Glutamatergic neuron (in vitro differentiated cells): ENCODE data around the gene GHRL. TPM values are rescaled to one million over a fixed set of nuclear protein-coding genes. Genes with fewer than 3 reads are reported as not detected.
A peak's percentile ranks its signal among the peaks of the same experiment; 100 is the strongest.

Experiments
- DNase-seq: peaks from one replicate; pipeline ENCODE4 v3.0.0; 2022
- H3K27ac Mint-ChIP-seq: one replicate; pipeline ENCODE4 v1.8.0; 2020; ENCODE audit warnings: mild to moderate bottlenecking, mixed read lengths, inconsistent platforms; ENCODE audit not compliant: unreplicated experiment
- H3K27me3 Mint-ChIP-seq: one replicate; pipeline ENCODE4 v1.8.0; 2020; ENCODE audit warnings: mild to moderate bottlenecking, moderate library complexity, mixed read lengths, inconsistent platforms; ENCODE audit not compliant: unreplicated experiment
- H3K36me3 Mint-ChIP-seq: one replicate; pipeline ENCODE4 v1.8.0; 2020; ENCODE audit warnings: mild to moderate bottlenecking, mixed read lengths, inconsistent platforms; ENCODE audit not compliant: unreplicated experiment
- H3K4me1 Mint-ChIP-seq: one replicate; pipeline ENCODE4 v1.8.0; 2020; ENCODE audit warnings: mild to moderate bottlenecking, low read depth, mixed read lengths, inconsistent platforms; ENCODE audit not compliant: unreplicated experiment
- H3K4me3 Mint-ChIP-seq: one replicate; pipeline ENCODE4 v1.8.0; 2020; ENCODE audit warnings: mild to moderate bottlenecking, mixed read lengths, inconsistent platforms; ENCODE audit not compliant: unreplicated experiment
- H3K9me3 Mint-ChIP-seq: one replicate; pipeline ENCODE4 v1.8.0; 2020; ENCODE audit warnings: mild to moderate bottlenecking, moderate library complexity, mixed read lengths, inconsistent platforms; ENCODE audit not compliant: unreplicated experiment
- total RNA-seq: library from RNA; stranded (reverse); fragmentation: NEBNext Ultra II Directional; extraction: Animal tissue kit (Norgen Biotek cat#: 25700); gene quantifications from one replicate; pipeline ENCODE4 v1.2.1, GENCODE V29; 2021; ENCODE audit not compliant: unreplicated experiment
- TF ChIP-seq, protein P1 (sequence below): fragments of 200-600 bp; sonication (generic); IDR thresholded peaks from one replicate; pipeline ENCODE4 v1.5.0; 2021; ENCODE audit not compliant: partially characterized antibody, unreplicated experiment

The GHRL gene
- total RNA-seq, 1 donor from 2014 or later = 0.64 TPM

DNA sequence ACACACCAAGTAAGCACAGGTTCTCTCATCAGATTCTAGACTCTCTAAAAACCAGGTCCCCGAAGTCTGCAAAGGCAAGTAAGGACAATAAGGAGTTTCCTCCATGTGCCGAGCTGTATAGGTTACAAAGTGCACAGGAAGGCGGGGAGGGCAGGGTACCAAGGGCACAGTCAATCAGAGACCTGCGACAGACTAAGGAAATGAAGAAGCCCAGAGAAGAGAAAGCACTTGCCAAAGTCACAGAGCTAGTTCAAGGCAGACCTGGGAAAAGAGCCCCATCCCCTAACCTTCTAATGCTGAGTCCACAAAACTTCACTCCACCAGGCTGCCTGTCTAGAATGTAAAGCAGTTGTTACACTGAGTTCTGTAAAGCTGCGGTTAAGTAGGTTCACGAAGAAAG is 26.5 kb upstream of the GHRL start:
- H3K27me3 Mint-ChIP-seq = peaks cover 2% of the 10 kb centered on the region
- H3K9me3 Mint-ChIP-seq = no peaks in the 10 kb centered on the region
- H3K4me1 Mint-ChIP-seq = peaks cover 4% of the 10 kb centered on the region
- TF ChIP-seq, protein P1, sequence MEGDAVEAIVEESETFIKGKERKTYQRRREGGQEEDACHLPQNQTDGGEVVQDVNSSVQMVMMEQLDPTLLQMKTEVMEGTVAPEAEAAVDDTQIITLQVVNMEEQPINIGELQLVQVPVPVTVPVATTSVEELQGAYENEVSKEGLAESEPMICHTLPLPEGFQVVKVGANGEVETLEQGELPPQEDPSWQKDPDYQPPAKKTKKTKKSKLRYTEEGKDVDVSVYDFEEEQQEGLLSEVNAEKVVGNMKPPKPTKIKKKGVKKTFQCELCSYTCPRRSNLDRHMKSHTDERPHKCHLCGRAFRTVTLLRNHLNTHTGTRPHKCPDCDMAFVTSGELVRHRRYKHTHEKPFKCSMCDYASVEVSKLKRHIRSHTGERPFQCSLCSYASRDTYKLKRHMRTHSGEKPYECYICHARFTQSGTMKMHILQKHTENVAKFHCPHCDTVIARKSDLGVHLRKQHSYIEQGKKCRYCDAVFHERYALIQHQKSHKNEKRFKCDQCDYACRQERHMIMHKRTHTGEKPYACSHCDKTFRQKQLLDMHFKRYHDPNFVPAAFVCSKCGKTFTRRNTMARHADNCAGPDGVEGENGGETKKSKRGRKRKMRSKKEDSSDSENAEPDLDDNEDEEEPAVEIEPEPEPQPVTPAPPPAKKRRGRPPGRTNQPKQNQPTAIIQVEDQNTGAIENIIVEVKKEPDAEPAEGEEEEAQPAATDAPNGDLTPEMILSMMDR = no peak
- no peaks in the 10 kb centered on the region for H3K36me3 Mint-ChIP-seq
- peak overlapping the region; percentile 46 for H3K4me3 Mint-ChIP-seq
- H3K27ac Mint-ChIP-seq = no peak overlapping the region
- DNase-seq = no peak

DNA sequence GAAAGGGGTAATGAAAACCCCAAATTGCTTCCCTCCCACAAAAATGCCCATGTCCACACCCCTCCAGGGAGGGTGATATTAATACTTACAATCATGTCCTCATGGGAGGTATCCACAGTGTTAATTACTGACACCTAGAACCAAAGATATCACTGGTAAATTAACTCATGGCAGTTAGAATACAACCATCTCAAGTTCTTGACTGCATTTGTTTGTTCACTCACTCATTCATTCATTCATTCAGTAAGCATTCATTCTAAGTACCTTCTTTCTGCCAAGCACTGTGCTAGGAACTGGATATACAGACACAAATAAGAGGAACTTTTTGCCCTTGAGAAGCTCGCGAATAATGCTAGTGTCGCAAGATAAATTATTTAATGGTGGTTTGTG is 25.2 kb upstream of the GHRL start:
- Mint-ChIP-seq H3K36me3 (no peaks in the 10 kb centered on the region), H3K27me3 (peaks cover 2% of the 10 kb centered on the region), H3K4me3 (no peak overlapping the region), H3K27ac (no peak overlapping the region), H3K4me1 (peaks cover 4% of the 10 kb centered on the region), H3K9me3 (no peaks in the 10 kb centered on the region)
- TF ChIP-seq, protein P1 = no peak
- DNase-seq = no peak

DNA sequence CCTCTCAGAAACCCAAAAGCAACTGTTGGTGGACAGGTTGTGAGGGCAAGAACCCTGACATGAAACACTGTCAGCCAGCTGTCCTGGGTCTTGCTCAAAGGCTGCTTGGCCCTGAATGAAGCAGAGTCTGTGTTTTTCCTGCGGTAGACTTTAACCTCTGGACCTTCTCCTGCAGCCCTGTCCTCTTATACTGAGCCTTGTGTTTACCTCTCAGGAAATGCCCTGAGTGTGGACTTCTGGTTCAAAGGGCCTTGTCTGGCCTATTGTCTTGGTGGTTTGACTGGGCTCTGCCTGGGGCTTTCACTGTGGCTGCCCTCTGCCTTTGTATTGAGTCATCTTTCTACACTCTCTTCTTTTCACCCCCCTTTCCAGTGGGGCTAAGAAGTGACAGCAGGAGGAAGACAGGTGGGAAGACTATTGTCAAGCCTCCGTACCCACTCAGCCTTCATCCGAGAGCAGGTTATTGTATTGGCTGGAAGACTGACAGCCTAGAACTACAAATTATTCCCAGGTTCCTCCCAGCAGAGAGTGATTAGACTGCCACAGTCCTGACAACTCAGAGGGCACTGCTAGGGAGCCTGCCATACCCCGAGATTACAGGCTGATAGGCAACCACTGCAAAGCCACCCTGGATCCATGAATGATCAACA is 24.7 kb upstream of the GHRL start:
- Mint-ChIP-seq H3K36me3 (no peaks in the 10 kb centered on the region), H3K4me3 (no peak overlapping the region), H3K9me3 (no peaks in the 10 kb centered on the region), H3K27me3 (peaks cover 2% of the 10 kb centered on the region), H3K4me1 (peaks cover 4% of the 10 kb centered on the region), H3K27ac (no peak overlapping the region)
- no peak for DNase-seq
- TF ChIP-seq, protein P1 = no peak

DNA sequence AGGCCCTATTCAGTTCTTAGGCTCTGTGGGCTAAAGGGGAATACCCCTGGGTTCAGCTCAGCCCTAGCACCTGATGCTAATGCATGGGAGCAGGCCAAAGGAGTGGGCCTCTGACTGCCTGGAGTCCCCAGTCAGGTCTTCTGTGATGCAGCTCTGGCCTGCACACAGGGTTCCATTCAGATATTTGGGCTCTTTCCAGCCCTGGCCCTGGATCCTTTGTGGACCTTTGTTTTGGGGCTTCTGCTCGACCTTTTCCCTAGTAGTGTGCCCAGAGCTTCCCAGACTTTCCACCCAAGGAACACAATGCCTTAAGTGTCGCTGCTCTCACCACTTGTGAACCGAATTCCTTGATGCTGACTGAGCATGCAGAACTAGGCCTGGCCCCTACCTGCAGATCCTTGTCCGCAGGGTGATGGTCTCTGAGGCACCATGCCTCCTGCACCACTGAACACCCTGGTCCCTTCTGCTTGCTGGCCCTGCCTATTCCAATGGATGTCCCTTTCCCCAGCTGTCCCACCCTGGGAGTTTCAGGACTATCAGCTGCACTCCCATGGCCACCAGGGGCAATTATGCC is 23.1 kb upstream of the GHRL start:
- peaks cover 4% of the 10 kb centered on the region for H3K4me1 Mint-ChIP-seq
- H3K36me3 Mint-ChIP-seq = no peaks in the 10 kb centered on the region
- TF ChIP-seq, protein P1 = no peak

DNA sequence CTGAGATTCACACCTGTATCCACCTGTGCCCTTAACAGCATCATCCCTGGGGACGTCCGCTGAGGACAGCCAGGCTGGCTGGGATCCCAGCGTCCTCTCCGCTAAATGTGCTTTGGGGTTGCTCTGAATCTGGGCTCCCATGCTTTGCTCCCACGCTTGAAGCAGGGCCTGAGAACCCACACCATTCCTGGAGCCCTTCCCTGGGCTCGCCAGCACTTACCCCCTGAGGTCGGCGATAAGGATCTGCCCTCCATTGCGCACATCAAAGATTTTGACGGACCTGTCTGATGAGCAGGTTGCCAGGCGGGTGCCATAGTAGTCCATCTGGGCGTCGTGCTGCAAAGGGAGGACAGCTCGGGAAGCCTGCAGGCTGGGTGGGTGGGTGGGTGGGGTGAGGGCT is 22.4 kb upstream of the GHRL start:
- no peaks in the 10 kb centered on the region for H3K9me3 Mint-ChIP-seq
- H3K4me3 Mint-ChIP-seq = no peak overlapping the region
- no peaks in the 10 kb centered on the region for H3K27me3 Mint-ChIP-seq
- H3K27ac Mint-ChIP-seq = no peak overlapping the region
- H3K4me1 Mint-ChIP-seq = peaks cover 4% of the 10 kb centered on the region
- TF ChIP-seq, protein P1 = no peak
- no peaks in the 10 kb centered on the region for H3K36me3 Mint-ChIP-seq
- no peak for DNase-seq

More for the DNA sequence above, 23.1 kb upstream of the GHRL start:
- Mint-ChIP-seq H3K27me3 (peaks cover 2% of the 10 kb centered on the region), H3K9me3 (no peaks in the 10 kb centered on the region), H3K4me3 (no peak overlapping the region), H3K27ac (no peak overlapping the region)
- DNase-seq = no peak
